ENCODE results near the gene KIAA0513.

Gene KIAA0513

DNA sequence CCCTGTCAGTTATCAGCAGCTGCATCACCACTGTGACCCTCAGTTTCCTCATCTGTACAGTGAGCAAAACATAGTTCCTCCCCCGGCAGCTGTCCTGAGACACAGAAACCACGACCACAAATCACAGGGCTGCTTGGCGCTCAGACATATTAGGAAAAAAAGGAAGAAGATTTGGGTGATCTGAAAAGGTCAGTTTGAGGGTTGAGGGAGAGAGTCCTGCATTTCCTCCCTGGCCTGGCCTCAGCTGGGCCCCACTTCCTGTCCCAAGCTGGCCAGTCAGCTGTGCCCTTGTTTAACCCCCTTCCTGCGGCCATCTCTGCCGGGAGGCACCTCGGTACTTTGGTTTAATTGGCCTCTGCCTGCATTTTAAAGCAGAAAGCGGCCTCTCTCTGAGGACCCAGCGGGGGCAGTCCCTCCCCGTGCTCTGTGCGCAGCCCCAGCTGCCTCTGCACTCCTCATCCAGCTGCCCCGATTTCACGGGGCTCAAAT lies 108.7 kb downstream of the KIAA0513 start:
- peak overlapping the region in 1 of 5 donors; percentile 14 for H3K9ac ChIP-seq (ENCODE audit: low read length in 5 of 5)
- H3K4me1 ChIP-seq (ENCODE audit: control insufficient read depth in 5 of 5, insufficient read depth in 5 of 5, low read length in 5 of 5), result peaks cover 6 to 52% (median 48%) of the 10 kb centered on the region in 5 donors
- peak overlapping the region; percentile 71 for H3K27ac ChIP-seq (ENCODE audit: low read depth, low read length)
- H3K4me3 ChIP-seq (ENCODE audit: low read depth in 1 of 5, low read length in 5 of 5), result peak overlapping the region in 2 of 5 donors; percentile 50 to 63
- no peaks in the 10 kb centered on the region for H3K9me3 ChIP-seq (ENCODE audit: control insufficient read depth in 5 of 5, low read length in 5 of 5)
- no peaks in the 10 kb centered on the region for H3K27me3 ChIP-seq (ENCODE audit: control insufficient read depth in 5 of 5, insufficient read depth in 4 of 5, low read length in 5 of 5)
- no peaks in the 10 kb centered on the region for H3K36me3 ChIP-seq (ENCODE audit: control insufficient read depth in 5 of 5, insufficient read depth in 5 of 5, low read length in 5 of 5)

DNA sequence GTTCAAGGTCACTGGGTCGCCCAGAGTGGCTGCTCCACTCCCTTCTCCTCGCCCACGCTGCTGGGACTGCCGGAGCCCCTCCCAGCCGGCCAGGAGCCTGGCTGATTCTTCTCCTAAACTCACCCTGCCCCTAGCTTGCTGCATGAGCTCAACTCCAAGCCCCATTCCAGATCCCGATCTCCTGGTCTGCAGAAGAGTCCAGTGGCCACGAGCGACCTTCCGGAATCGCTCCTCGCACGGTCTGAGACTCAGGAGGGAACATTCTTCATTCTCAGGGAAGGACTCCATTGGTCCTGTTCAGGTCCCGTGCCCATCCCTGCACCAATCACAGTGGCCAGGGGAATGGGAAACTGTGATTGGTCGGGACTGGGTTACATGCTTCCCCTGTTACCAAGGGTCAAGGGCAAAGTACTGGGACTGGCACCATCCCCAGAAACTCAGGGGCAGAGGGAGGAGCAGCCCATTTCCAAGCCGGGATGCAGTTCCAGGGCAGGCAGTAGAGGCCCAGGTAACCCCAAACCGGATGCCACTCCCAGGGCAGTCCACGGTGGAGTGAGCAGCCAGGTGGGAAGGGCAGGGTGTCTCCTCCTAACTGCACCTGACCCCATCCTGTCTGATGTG lies 109.2 kb downstream of the KIAA0513 start:
- Histone ChIP-seq H3K27ac (ENCODE audit: low read depth, low read length) (peak overlapping the region; percentile 71), H3K9me3 (ENCODE audit: control insufficient read depth in 5 of 5, low read length in 5 of 5) (no peaks in the 10 kb centered on the region), H3K9ac (ENCODE audit: low read length in 5 of 5) (peak overlapping the region in 3 of 5 donors; percentile 14 to 53 (median 26)), H3K36me3 (ENCODE audit: control insufficient read depth in 5 of 5, insufficient read depth in 5 of 5, low read length in 5 of 5) (no peaks in the 10 kb centered on the region), H3K4me1 (ENCODE audit: control insufficient read depth in 5 of 5, insufficient read depth in 5 of 5, low read length in 5 of 5) (peaks cover 6 to 57% (median 53%) of the 10 kb centered on the region in 5 donors), H3K4me3 (ENCODE audit: low read depth in 1 of 5, low read length in 5 of 5) (peak overlapping the region; percentile 31 to 63 (median 54)), H3K27me3 (ENCODE audit: control insufficient read depth in 5 of 5, insufficient read depth in 4 of 5, low read length in 5 of 5) (no peaks in the 10 kb centered on the region)

DNA sequence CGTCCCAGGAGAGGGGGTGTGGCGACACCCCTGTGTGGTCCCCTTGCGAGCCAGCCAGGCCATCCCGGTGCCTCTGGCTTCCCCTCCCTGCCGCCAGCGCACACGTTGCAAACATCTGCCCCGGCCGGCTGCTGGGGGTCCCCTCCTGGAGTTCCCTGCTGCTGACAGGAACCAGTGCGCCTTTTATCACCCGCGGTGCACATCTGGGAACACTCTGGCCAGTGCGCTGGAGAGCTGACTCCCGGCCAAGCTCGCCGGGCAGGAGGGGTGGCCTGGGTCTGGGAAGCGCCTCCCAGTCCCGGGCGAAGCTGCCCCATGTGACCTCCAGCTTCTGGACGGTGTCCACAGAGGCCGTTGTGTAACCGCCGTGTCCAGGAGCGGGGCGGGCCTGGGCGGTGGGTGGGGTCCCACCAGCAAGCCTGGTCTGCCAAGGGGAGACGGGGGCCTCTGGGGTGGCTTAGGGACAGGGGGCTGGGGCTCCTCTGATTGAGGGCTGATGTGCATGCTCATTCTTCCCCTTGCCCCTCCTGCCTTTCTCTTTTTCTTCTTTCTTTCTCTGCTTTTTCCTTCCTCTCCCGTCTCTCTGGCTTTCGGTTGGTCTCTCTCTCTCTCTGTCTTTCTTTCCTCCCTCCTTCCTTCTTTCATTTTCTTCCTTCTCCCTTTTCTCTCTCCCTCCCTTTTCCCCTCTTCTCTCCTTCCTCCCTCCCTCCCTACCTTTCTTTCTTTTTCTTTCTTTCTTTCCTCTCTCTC lies 109.9 kb downstream of the KIAA0513 start:
- peaks cover 9 to 64% (median 59%) of the 10 kb centered on the region in 5 donors for H3K4me1 ChIP-seq (ENCODE audit: control insufficient read depth in 5 of 5, insufficient read depth in 5 of 5, low read length in 5 of 5)
- H3K4me3 ChIP-seq (ENCODE audit: low read depth in 1 of 5, low read length in 5 of 5), result peak overlapping the region; percentile 54 to 77 (median 55)
- no peaks in the 10 kb centered on the region for H3K36me3 ChIP-seq (ENCODE audit: control insufficient read depth in 5 of 5, insufficient read depth in 5 of 5, low read length in 5 of 5)
- peak overlapping the region; percentile 71 for H3K27ac ChIP-seq (ENCODE audit: low read depth, low read length)
- no peaks in the 10 kb centered on the region for H3K27me3 ChIP-seq (ENCODE audit: control insufficient read depth in 5 of 5, insufficient read depth in 4 of 5, low read length in 5 of 5)
- no peaks in the 10 kb centered on the region for H3K9me3 ChIP-seq (ENCODE audit: control insufficient read depth in 5 of 5, low read length in 5 of 5)
- peak overlapping the region; percentile 35 to 76 (median 52) for H3K9ac ChIP-seq (ENCODE audit: low read length in 5 of 5)

DNA sequence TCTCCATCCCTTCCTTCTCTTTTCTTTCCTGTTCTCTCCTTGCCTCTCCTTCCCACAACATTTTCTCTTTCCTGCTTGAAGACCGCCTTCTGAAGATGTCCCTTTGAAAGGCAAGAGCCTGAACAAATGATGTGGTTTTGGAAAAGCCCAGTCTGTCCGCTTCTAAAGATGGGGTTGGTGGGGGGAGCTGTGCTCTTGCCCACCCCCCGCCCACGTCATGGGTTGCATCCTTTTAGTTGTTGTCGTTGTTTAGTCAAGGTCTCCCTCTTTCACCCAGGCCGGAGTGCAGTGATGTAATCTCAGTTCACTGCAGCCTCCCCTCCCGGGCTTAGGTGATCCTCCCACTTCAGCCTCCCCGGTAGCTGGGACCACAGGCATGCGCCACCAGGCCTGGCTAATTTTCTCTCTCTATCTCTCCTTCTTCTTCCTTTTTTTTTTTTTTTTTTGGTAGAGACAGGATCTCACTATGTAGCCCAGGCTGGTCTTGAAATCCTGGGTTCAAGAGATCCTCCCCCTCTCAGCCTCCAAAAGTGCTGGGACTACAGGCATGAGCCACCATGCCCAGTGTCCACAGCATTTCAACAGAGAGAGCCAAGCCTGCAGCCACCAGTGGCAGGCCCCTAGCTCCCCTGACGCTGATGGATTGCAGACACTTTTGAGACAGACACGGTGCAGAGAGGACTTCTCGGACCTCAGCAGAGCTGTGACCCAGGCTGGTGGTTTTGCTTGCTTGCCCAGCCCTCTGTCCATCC lies 110.7 kb downstream of the KIAA0513 start:
- Histone ChIP-seq H3K27ac (ENCODE audit: low read depth, low read length) (peak overlapping the region; percentile 71), H3K4me1 (ENCODE audit: control insufficient read depth in 5 of 5, insufficient read depth in 5 of 5, low read length in 5 of 5) (peaks cover 12 to 71% (median 66%) of the 10 kb centered on the region in 5 donors), H3K36me3 (ENCODE audit: control insufficient read depth in 5 of 5, insufficient read depth in 5 of 5, low read length in 5 of 5) (no peaks in the 10 kb centered on the region), H3K9me3 (ENCODE audit: control insufficient read depth in 5 of 5, low read length in 5 of 5) (no peaks in the 10 kb centered on the region), H3K9ac (ENCODE audit: low read length in 5 of 5) (peak overlapping the region; percentile 35 to 76 (median 52)), H3K27me3 (ENCODE audit: control insufficient read depth in 5 of 5, insufficient read depth in 4 of 5, low read length in 5 of 5) (no peaks in the 10 kb centered on the region), H3K4me3 (ENCODE audit: low read depth in 1 of 5, low read length in 5 of 5) (peak overlapping the region in 4 of 5 donors; percentile 54 to 77 (median 59))

DNA sequence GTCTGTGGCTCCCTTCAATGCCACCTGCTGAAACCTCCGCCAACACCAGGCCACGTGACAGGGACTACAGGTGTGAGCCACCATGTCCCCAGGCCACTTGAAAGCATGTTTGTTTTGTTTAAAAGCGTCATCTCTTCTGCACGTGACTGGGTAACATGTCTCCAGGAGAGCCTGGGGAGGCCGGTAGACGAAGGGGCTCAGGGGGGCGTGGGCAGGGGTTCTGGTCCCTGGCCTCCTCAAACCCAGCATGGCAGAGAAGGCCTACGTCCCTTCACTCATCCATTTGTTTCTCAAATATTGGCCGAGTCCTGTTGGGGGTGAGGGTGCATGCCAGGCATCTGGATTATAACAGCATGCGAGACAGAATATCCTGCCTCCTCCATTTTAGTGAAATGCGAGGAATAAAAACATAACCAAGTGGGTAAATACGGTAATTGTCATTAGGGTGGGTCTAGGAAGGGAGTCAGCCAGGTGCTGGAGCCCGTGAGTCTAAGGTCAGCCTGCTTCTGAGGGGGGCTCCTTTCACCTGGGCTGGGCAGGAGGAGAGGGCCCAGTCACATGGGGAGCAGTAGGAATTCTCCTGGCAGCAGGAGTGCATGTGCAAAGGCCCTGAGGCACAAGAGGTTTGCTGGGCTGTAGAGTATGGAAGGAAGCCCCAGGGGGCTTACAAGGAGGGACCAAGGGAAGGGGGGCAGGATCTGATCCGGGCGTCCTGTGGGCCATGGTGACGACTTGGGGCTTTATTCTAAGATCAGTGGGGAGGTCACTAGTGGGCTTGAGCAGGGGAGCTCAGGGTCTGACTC lies 111.4 kb downstream of the KIAA0513 start:
- Histone ChIP-seq H3K9ac (ENCODE audit: low read length in 5 of 5) (no peak overlapping the region), H3K27ac (ENCODE audit: low read depth, low read length) (no peak overlapping the region), H3K36me3 (ENCODE audit: control insufficient read depth in 5 of 5, insufficient read depth in 5 of 5, low read length in 5 of 5) (no peaks in the 10 kb centered on the region), H3K9me3 (ENCODE audit: control insufficient read depth in 5 of 5, low read length in 5 of 5) (no peaks in the 10 kb centered on the region), H3K27me3 (ENCODE audit: control insufficient read depth in 5 of 5, insufficient read depth in 4 of 5, low read length in 5 of 5) (no peaks in the 10 kb centered on the region), H3K4me3 (ENCODE audit: low read depth in 1 of 5, low read length in 5 of 5) (no peak overlapping the region), H3K4me1 (ENCODE audit: control insufficient read depth in 5 of 5, insufficient read depth in 5 of 5, low read length in 5 of 5) (peaks cover 11 to 76% (median 69%) of the 10 kb centered on the region in 5 donors)

DNA sequence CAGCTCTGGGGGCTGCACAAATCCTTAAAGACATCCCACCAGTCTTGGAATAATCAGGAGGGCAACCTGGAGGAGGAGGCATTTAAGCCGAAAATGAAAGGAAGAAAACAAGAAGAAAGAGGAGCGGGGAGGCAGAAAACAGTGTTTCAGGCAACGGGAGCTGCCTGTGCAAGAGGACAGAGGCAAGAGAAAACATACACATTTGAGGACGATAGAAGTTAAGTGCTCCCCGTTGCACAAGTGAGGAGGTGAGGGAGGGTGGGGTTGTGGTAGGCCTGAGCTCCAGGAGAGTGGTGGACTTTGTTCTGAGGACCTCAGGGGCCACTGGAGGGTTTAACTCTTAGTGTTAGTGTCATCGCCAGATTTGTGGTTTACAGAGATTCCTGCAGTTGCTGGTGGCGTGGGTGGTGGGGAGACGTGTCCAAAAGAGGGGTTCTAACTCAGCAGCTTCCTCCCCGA lies 112.3 kb downstream of the KIAA0513 start:
- peaks cover 10 to 75% (median 63%) of the 10 kb centered on the region in 5 donors for H3K4me1 ChIP-seq (ENCODE audit: control insufficient read depth in 5 of 5, insufficient read depth in 5 of 5, low read length in 5 of 5)
- no peak overlapping the region for H3K4me3 ChIP-seq (ENCODE audit: low read depth in 1 of 5, low read length in 5 of 5)
- H3K36me3 ChIP-seq (ENCODE audit: control insufficient read depth in 5 of 5, insufficient read depth in 5 of 5, low read length in 5 of 5), result no peaks in the 10 kb centered on the region
- H3K27me3 ChIP-seq (ENCODE audit: control insufficient read depth in 5 of 5, insufficient read depth in 4 of 5, low read length in 5 of 5), result no peaks in the 10 kb centered on the region
- H3K9me3 ChIP-seq (ENCODE audit: control insufficient read depth in 5 of 5, low read length in 5 of 5), result peaks cover 0 to 4% (median 0%) of the 10 kb centered on the region in 5 donors
- no peak overlapping the region for H3K9ac ChIP-seq (ENCODE audit: low read length in 5 of 5)
- no peak overlapping the region for H3K27ac ChIP-seq (ENCODE audit: low read depth, low read length)

DNA sequence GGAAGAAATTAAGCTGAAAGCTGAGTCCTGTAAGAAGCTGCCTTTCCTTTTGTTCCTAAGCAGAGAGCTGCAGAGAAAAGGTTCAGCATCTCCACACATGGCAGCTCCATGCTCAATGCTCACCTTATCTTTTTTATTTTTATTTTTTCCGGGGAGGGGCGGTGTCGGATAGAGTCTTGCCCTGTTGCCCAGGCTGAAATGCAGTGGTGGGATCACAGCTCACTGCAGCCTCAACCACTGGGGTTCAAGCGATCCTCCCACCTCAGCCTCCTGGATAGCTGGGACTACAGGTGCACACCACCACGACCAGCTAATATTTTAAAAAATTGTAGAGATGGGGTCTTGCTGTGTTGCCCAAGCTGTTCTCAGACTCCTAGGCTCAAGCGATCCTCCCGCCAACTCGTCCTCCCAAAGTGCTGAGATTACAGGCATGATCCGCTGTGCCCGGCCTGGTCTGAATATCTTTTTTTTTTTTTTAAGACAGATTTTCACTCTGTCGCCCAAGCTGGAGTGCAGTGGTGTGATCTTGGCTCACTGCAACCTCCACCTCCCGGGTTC lies 112.9 kb downstream of the KIAA0513 start:
- peaks cover 10 to 75% (median 60%) of the 10 kb centered on the region in 5 donors for H3K4me1 ChIP-seq (ENCODE audit: control insufficient read depth in 5 of 5, insufficient read depth in 5 of 5, low read length in 5 of 5)
- H3K9ac ChIP-seq (ENCODE audit: low read length in 5 of 5), result no peak overlapping the region
- H3K9me3 ChIP-seq (ENCODE audit: control insufficient read depth in 5 of 5, low read length in 5 of 5), result peaks cover 0 to 4% (median 0%) of the 10 kb centered on the region in 5 donors
- H3K27ac ChIP-seq (ENCODE audit: low read depth, low read length), result no peak overlapping the region
- no peak overlapping the region for H3K4me3 ChIP-seq (ENCODE audit: low read depth in 1 of 5, low read length in 5 of 5)
- no peaks in the 10 kb centered on the region for H3K36me3 ChIP-seq (ENCODE audit: control insufficient read depth in 5 of 5, insufficient read depth in 5 of 5, low read length in 5 of 5)
- H3K27me3 ChIP-seq (ENCODE audit: control insufficient read depth in 5 of 5, insufficient read depth in 4 of 5, low read length in 5 of 5), result no peaks in the 10 kb centered on the region

DNA sequence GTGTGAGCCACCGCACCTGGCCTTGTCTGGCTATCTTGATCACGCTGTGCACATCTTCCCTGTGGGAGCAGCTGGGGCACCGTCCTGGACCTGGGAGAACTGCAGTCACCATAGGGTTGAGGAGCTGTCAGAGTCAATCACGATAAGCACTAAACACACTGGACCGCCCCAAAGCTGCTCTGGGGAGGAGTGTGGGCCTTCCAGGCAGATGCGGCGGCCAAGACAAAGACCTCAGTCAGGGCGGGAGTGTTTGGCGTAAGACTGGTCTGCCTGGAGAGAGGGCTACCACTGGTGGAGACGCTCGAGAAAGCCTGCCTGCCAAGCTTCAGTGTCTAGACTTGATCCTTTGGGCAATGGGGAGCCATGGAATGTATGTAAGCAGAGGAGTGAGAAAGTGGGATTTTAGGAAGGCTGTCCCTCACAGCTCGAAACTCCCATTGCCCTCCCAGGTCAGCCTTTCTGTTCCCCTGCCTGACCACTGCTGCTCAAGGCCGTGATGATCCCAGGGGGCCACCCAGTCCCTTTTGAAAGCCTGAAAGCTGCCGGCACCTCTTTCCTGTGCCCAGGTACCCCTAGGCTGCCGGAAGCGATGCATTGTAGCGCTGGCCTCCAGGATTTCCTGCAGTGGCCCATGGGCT lies 114.0 kb downstream of the KIAA0513 start:
- no peak overlapping the region for H3K27ac ChIP-seq (ENCODE audit: low read depth, low read length)
- H3K27me3 ChIP-seq (ENCODE audit: control insufficient read depth in 5 of 5, insufficient read depth in 4 of 5, low read length in 5 of 5), result no peaks in the 10 kb centered on the region
- H3K9ac ChIP-seq (ENCODE audit: low read length in 5 of 5), result no peak overlapping the region
- peaks cover 0 to 4% (median 0%) of the 10 kb centered on the region in 5 donors for H3K9me3 ChIP-seq (ENCODE audit: control insufficient read depth in 5 of 5, low read length in 5 of 5)
- no peaks in the 10 kb centered on the region for H3K36me3 ChIP-seq (ENCODE audit: control insufficient read depth in 5 of 5, insufficient read depth in 5 of 5, low read length in 5 of 5)
- H3K4me1 ChIP-seq (ENCODE audit: control insufficient read depth in 5 of 5, insufficient read depth in 5 of 5, low read length in 5 of 5), result peaks cover 11 to 75% (median 60%) of the 10 kb centered on the region in 5 donors
- H3K4me3 ChIP-seq (ENCODE audit: low read depth in 1 of 5, low read length in 5 of 5), result no peak overlapping the region

DNA sequence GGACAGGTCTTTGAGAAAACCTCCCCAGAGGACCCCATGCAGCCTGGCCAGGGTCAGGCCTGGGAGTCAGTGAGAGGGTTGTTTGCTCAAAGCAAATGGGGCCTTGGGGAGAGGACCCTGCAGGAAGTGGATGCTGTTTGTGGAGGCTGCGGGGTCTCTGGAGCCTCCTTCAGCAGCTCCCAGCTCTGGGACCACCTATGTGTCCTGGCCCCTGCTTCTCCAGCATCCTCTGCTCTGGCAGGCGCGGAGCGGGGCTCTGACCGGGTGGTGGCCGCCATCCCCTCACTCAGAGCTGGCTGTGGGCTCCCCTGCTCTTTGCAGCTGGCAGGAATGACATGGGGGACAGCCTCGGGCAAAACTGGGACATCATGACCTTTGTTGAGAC lies 114.5 kb downstream of the KIAA0513 start:
- Histone ChIP-seq H3K27me3 (ENCODE audit: control insufficient read depth in 5 of 5, insufficient read depth in 4 of 5, low read length in 5 of 5) (no peaks in the 10 kb centered on the region), H3K27ac (ENCODE audit: low read depth, low read length) (no peak overlapping the region), H3K4me3 (ENCODE audit: low read depth in 1 of 5, low read length in 5 of 5) (no peak overlapping the region), H3K4me1 (ENCODE audit: control insufficient read depth in 5 of 5, insufficient read depth in 5 of 5, low read length in 5 of 5) (peaks cover 12 to 75% (median 60%) of the 10 kb centered on the region in 5 donors), H3K9ac (ENCODE audit: low read length in 5 of 5) (no peak overlapping the region), H3K36me3 (ENCODE audit: control insufficient read depth in 5 of 5, insufficient read depth in 5 of 5, low read length in 5 of 5) (no peaks in the 10 kb centered on the region), H3K9me3 (ENCODE audit: control insufficient read depth in 5 of 5, low read length in 5 of 5) (peaks cover 0 to 4% (median 0%) of the 10 kb centered on the region in 5 donors)
